IPS-NIHi7 (cell line): ENCODE data around the gene AKT3.

Source experiments
- DNase-seq: peaks from one replicate; pipeline ENCODE4 v3.0.0; 2012; ENCODE audit warnings: mixed read lengths; ENCODE audit errors: extremely low spot score

The AKT3 gene

DNA sequence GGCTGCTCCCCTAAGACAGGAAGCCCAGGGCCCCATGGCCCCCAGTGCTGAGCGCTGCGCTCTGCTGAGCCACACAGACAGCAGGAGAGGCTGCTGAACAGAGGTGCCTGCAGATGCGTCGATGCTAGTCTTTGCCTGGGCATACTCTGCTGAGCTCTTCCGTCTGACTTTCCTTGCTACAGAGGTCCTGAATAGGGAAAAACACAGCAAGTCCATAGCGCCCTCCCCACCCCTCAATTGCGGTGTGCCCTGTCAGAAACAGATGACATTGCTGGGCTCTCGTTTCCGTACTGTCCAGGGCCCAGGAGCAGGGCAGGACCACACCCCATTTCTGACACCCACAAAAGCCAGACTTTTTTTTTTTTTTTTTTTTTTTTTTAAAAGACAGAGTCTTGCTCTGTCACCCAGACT is 341.7 kb downstream of the AKT3 start:
- no peak for DNase-seq

DNA sequence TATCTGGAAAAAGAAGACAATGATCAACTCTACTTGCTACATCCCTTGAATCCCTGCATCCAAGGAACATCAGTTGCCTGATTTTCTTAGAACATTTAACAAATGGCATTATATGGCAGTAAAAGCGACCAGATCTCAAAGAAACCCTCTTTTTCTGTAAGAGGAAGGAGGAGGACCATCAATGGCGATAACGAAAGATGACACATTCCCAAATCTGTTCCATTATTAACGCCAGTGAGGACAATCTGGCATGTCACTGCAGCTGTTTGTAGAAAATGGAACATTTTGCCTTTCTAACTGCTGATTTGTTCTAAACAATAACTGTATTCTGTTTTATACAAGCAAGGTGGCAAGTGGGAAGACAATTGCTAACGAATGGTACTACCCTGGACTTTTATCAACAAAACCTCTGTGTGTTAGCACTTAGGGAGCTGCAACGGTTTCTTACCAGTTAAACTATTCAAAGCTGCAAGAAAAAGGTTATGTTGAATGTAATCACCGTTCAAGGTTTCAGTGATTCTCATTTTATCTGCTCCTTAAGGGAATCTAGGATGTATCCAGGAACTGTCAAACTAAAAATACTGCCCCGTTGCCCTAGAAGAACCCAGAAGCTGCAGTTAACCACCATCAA is 342.3 kb downstream of the AKT3 start:
- no peak for DNase-seq

- no peak for DNase-seq
These were observed 342.9 kb downstream of the AKT3 start for GRCh38 chr1:243507001-243507671.

GRCh38 chr1:243505986-243506689 is 343.9 kb downstream of the AKT3 start:
- no peak for DNase-seq

- DNase-seq = no peak
These were observed 346.9 kb downstream of the AKT3 start for GRCh38 chr1:243503155-243503554.

GRCh38 chr1:243501002-243501401 is 349.0 kb downstream of the AKT3 start:
- DNase-seq = no peak

DNA sequence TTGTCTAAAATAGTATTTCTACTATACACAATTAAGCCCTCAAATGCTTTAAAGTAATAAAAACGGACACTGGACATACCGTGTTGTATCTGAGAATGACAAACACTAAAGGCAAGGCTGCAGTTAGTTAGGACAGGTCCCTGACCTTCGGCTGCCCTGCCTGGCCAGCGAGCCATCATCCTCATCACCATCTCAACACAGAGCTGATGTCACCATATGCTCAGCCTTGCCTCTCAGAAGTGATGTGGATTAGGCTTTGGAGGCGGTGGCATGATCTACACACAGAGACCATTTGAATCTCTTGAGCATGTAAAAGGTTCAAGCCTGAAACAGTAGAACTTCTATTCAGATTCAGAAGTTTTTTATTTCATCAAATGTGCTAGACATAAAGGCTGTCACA is 349.5 kb downstream of the AKT3 start:
- DNase-seq = no peak

DNA sequence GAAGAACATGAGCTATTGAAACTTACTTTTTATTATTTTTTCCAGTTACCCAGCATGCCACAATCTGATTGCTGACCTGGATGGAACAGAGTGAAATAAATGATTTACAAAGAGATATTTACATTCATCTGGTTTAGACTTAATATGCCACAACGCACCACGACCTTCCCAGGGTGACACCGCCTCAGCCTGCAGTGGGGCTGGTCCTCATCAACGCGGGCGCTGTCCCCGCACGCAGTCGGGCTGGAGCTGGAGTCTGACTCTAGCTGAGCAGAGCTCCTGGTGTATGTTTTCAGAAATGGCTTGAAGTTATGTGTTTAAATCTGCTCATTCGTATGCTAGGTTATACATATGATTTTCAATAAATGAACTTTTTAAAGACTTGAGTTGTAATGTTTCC is 350.3 kb downstream of the AKT3 start:
- DNase-seq = no peak

DNA sequence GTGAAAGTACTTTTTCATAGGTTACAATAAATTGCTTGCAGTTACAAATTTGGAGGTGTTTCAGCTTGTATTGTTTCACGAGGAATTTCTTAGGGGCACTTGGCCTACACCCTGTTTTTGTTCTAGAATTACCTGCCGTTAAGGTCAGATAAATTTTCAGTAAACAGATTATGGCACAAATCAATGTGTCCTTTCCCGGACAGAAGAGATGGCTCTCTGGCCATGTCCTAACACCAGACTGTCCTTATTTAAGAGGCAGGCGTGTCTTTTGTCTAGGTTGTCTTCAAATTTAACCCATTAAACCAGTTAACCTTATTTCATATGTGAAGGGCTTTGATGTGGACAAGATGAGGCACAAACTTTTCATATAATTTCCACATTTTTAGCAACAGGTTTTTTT is 350.8 kb downstream of the AKT3 start:
- no peak for DNase-seq

GRCh38 chr1:243497939-243498681 is 351.9 kb downstream of the AKT3 start:
- DNase-seq = no peak

GRCh38 chr1:243496806-243497205 is 353.2 kb downstream of the AKT3 start:
- DNase-seq = no peak

GRCh38 chr1:243496187-243496646 is 353.8 kb downstream of the AKT3 start:
- no peak for DNase-seq

DNA sequence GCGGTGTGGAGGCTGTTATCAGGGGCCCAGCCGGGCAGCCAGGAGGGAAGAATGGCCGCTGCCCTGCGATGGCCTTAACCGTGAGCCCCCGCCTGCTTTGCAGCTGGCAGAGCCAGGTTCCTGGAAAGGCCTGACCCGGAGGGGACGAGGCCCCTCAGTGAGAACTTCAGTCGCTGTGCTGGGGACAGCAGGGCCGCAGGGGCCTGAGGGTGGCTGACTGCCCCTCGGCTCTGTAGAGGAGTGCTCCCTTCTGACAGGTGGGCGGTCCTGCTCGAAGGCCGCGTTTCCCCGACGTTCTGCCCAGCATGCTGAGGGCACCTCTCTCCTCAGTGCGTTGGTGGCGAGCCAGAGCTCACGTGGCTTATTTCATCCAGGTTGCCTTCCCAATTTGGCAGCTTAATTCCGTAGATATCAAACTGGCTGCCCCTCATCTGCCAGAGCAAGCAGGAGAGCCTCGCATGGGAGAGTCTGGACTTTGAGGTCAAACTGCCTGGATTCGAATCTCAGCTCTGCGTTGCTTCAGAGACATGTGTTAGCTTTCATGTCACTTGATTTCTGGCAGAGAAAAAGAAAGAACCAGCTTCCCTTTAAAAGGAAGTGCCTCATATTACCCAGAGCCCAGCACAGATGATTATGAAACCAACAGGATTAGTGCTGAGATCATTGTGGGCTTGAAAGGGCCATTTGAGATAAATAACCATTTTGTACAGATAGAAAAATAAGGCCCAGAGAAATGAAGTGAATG is 354.4 kb downstream of the AKT3 start:
- DNase-seq = no peak

DNA sequence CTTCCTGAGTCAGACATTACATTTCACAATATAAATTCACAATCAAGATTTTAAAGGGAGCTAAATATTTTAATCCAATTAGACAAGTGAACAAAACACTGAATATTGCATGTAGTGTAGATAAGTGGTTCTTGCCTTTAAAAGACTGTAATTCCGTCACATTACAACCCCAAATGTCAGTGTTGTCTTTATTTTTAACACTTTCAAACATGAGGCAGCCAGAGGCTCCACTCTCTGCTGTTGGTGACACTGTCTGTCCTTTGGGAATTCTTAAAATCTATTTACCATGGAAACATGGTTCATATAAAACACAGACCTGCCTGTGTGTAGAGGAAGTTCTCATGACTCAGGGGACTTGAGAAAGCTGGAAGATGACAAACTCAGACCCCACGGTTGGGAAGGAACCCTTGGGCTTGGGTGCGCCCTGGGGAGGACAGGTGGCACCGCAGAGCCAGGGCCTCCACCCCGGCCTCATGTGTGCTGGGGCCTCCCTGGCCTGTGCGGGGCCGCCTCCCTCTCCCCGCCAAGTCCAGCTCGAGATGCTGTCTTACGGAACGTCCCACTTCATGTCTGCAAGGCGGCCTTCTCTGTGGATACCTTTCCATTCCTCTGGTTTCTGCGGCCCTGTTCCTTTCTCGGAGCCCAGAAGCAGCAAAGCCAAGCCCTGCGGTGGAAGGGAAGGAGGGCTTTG is 355.2 kb downstream of the AKT3 start:
- no peak for DNase-seq

GRCh38 chr1:243493156-243494129 is 356.6 kb downstream of the AKT3 start:
- no peak for DNase-seq

DNA sequence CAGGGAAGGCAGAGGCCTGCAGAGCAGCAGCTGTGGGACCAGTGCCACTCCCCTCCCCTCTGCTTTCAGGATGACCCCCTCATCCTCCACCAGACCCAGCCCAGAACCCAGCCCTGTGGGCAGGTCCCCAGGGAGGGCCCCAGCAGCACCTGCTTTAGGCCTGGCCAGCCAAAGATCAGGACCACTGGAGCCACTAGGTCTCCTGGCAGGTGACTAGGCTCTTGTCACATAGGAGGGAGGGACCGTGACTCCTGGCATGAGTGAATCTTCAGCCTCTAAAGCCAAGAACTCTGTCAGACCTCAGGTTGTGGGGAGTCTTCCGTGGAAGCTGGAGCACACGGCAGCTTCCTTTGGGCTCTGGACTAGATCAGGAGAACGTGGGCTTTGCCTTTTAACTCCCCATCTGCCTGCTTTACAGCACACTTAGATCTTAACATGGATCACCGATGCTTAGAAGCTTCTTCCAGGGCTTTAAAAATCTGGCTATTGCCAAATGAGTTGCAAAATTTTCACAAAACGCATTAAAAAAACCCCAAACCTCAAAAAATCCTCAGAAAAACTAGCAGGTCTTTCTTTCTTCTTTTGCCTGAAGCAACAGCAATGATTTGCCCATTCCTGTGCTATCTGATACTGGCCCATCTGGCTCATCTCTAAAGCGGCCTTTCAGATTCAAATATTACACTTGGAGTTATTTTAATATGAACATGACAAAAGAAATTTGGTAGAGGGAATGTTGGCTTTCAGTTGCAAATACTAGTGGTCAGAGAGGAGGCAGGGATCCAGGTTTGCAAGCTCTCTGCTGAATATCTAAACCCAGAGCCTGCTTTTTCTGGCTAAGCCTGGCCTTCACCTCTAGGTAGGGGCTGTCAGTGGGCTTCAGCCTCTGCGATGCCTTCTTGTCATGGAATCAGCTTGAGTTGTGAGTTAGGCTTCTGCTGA is 359.0 kb downstream of the AKT3 start:
- DNase-seq = peak; percentile 56

DNA sequence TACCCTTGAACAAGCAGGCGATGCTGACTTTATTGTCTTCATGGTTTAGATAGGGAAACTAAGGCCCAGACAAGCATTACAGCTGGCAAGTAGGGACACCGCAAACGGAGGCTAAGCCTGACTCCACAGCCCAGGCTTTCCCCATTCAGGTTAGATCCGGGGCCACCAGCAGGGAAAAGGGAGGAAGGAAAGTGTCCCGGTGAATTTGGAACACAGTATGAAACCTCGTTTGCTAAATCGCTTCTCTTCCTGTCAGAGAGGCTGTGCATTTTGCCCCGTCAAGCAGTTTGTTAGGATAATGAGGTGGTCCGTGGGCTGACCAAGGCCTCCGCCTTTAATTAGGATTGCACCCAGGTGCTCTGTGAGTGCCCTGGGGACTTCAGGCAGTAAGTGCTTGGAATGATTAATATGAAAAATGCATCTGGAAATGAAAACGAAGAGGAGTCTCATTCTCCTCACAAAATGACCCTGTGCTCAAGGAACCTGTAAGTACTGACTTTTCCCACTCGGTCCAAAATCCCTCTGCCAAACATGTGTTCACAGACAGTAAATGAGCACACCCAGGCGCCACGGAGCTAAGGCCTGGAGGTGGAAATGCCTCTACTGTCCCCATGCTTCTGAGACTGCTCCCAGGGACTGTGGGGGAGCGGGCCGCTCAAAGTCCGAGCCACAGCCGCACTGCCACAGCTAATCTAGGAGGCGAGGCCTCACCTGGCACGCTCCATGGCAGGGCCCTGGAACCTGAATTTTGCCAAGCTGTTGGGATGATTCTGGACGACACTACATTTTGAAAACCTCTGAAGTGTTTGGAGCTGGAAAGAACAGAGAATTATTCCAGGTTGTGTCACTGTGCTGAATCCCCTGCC is 360.1 kb downstream of the AKT3 start:
- DNase-seq = no peak

DNA sequence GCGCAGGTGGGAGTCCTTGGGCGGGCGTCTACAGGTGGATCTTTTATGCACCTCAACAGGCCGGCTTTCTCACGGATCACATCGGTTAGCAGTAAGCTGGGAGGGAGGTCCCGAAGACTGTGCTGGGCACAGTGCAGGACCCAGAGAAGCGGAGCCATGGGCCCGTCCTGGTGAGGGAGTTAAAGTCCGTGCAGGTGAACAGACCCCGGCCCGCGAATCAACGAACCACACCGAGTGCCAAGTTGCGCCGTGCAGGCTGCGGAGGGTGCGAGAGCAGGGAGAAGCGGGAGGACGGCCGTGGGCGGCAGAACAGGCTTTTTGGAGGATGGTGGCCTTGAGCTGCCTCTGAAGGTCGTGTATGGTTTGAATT is 360.9 kb downstream of the AKT3 start:
- DNase-seq = no peak
